Putamen (tissue), 1 donor: ENCODE results near the gene GAL3ST1.
A peak's percentile ranks its signal among the peaks of the same experiment; 100 is the strongest.
"Not testable (repeated sequence)": the region's sequence is repeated elsewhere in the genome, so short reads cannot be mapped to it uniquely, and the experiment has no call there.

Experiments used
- DNase-seq: peaks from one replicate; pipeline ENCODE4 v3.0.0-alpha.2; 2016; ENCODE audit warnings: low spot score

GAL3ST1 gene, protein sequence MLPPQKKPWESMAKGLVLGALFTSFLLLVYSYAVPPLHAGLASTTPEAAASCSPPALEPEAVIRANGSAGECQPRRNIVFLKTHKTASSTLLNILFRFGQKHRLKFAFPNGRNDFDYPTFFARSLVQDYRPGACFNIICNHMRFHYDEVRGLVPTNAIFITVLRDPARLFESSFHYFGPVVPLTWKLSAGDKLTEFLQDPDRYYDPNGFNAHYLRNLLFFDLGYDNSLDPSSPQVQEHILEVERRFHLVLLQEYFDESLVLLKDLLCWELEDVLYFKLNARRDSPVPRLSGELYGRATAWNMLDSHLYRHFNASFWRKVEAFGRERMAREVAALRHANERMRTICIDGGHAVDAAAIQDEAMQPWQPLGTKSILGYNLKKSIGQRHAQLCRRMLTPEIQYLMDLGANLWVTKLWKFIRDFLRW

DNA sequence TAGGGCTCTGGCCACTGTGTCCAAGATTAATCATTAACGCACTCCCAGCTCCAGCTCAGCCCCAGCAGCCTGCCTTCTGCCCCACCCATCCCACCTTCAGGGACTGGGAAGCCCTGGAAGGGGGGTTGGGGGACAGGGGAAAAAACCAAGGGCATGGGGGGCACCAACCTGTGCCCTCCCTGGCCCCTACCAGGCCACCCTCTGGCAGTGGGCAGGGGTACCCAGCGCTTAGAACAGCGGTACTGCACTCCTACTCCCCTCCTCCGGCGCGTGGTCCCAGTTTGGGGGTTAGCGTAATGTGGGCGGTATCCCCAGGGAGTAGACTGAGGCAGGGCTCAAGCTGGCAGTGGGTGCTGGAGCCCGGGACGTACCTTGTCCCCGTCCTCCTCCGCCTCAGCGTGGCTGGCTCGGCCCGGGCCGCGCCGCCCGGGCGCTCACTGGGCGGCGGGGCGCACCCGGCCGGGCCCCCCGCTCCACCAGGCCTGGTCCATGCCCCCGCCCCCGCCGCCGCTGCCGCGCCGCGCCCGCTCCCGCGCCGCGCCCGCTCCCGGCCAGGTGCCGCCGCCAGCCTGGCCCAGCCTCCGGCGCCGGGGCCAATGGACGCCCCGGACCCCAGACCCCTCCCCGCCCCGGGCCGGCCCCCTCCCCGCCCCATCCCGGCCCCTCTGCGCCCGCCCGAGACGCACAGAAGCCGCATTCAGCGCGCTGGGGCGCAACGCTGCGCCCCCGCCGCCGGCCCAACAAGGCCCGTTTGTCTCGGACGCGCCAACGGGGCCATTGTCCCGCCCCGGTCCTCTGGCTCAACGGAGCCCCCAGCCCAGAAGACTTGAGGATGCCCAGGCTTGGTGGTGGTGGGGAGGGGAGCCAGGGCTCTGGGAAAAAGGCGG is at the start of gene GAL3ST1:
GAL3ST1 (minus strand) TSS at position 571 of the 887 bp plus-strand sequence. CDS start 17,273 bp downstream, outside the sequence.
- DNase-seq, result peak; percentile 91

DNA sequence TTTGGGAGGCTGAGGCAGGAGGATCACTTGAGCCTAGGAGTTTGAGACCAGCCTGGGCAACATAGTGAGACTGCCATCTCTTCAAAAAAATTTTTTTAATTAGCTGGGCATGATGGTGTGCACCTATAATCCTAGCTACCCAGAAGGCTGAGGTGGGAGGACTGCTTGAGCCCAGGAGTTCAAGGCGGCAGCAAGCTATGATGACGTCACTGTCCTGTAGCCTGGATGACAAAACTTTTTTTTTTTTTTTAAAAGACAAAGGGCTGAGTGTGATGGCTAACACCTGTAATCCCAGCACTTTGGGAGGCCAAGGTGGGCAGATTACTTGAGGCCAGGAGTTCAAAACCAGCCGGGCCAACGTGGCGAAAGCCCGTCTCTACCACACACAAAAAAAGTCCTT is 45.4 kb upstream of the GAL3ST1 start:
- not testable (repeated sequence) for DNase-seq

DNA sequence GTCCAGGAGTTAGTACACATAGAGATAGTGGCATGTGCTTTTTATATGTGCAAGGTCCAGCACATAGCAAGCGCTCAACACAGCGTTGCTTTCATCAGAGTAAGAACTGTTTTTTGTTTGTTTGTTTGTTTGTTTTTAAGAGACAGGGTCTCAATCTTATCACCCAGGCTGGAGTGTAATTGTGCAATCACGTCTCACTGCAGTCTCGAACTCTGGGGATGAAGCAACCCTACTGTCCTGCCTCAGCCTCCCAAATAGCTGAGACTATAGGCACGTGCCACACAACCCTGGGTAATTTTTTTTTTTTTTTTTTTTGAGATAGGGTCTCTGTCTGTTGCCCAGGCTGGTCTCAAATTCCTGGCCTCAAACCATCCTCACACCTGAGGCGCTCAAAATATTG is 43.4 kb upstream of the GAL3ST1 start:
- DNase-seq, result no peak

DNA sequence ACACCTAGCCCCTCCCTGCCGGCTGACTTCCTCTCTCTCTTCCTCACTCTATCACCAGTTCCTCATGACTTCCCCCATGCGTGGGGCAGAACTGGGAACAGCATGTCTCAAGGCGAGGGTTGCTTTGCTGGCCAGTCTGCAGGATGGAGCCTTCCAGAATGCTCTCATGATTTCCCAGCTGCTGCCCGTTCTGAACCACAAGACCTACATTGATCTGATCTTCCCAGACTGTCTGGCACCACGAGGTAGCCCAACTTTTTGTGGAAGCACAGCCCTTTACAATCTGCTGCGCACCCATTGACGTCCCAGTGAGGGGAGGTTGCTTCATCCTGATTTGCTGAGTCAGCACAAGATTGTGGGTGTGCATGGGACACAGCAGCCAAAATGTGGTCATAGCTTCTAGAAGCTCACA is 41.1 kb upstream of the GAL3ST1 start:
- DNase-seq, result no peak

GRCh38 chr22:30614879-30615278 is 40.4 kb upstream of the GAL3ST1 start:
- no peak for DNase-seq

DNA sequence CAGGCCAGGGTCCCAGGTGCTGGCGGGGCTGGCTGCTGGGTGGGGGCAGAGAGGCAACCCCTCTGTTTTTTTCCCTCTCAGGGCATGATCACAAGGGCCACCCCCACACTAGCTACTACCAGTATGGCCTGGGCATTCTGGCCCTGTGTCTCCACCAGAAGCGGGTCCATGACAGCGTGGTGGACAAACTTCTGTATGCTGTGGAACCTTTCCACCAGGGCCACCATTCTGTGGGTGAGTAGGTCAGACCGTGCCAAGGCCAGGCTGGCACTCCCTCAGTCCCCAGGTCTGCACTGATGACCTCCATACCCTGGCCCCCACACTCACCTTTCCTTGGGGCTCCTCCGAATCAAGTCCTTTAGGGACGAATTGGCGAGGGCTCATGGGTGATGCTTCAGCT is 39.8 kb upstream of the GAL3ST1 start:
- no peak for DNase-seq

DNA sequence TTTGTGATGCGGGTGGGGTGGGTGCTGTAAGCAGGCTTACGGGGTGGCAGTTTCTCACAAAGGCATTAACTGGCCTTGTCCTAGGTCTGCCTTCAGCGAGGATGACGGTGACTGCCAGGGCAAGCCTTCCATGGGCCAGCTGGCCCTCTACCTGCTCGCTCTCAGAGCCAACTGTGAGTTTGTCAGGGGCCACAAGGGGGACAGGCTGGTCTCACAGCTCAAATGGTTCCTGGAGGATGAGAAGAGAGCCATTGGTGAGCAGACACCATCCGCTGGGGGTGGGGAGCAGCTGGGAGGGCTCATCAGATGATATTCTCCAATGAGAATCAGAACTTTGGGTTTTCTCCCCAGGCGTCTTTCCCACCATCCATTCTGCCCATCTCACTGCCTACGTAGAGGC is 38.3 kb upstream of the GAL3ST1 start:
- DNase-seq, result no peak

- DNase-seq, result no peak
These were observed 36.7 kb upstream of the GAL3ST1 start for GRCh38 chr22:30611197-30611596.

- DNase-seq, result no peak
These were observed 35.8 kb upstream of the GAL3ST1 start for GRCh38 chr22:30610299-30610698.

GRCh38 chr22:30609260-30610185 is 35.1 kb upstream of the GAL3ST1 start:
- DNase-seq, result no peak

- no peak for DNase-seq
These were observed 33.5 kb upstream of the GAL3ST1 start for GRCh38 chr22:30607939-30608338.

GRCh38 chr22:30607300-30607930 is 33.0 kb upstream of the GAL3ST1 start:
- no peak for DNase-seq

- peak; percentile 74 for DNase-seq
These were observed 32.2 kb upstream of the GAL3ST1 start, which contains the start of gene TCN2 for GRCh38 chr22:30606455-30607299. TCN2 (plus strand) TSS chr22:30607174; CDS start chr22:30607332, 158 bp downstream.

- no peak for DNase-seq
These were observed 31.1 kb upstream of the GAL3ST1 start for GRCh38 chr22:30605449-30606110.

- DNase-seq, result no peak
These were observed 30.3 kb upstream of the GAL3ST1 start for GRCh38 chr22:30604723-30605122.

DNA sequence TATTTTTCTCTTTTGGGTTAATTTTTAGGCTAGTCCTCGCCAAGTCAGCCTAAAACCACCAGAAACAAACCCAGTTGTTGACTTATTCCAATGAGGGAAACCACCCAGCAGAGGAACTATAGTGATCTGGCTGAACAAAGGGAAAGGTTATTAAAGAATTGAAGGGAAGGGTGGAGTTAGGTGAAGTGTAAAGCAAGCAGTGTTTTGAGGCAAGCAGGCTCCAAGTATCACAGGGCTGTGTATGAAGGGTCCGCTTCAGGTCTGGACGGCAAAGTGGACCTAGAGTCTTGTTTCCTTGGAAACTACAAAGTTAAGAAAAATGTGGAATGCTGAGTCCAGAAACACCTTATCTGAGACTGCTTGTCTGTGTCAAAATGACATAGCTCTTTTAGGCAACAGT is 29.3 kb upstream of the GAL3ST1 start:
- no peak for DNase-seq

DNA sequence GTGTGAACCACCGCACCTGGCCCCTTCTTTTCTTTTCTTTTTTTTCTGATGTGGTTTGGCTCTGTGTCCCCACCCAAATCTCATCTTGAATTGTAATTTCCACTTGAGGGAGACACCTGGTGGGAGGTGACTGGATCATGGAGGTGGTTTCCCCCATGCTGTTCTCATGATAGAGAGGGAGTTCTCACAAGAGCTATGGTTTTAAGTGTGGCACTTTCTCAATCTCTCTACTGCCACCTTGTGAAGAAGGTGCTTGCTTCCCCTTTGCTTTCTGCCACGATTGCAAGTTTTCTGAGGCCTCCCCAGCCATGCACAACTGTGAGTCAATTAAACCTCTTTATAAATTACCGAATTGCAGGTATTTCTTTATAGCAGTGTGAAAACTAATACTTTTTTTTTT is 27.6 kb upstream of the GAL3ST1 start:
- no peak for DNase-seq

- DNase-seq, result no peak
These were observed 27.0 kb upstream of the GAL3ST1 start for GRCh38 chr22:30601464-30601863.

DNA sequence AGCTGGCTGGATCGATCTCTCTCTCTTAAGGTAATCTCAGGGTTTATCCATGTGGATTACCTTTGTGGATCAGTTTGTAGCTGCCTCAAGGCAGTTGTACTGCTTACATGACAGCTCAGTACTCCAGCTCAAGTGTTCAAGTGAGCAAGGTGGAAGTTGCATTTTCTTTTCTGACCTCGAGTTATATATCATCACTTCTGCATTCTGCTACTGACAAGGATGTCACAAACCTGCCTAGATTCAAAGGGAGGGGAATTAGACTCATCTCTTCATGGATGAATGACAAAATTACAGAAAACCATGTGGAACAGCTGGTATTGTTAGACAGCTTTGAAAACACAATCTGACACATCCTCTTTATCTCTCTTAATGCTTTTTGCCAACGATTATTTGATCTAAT is 26.5 kb upstream of the GAL3ST1 start:
- no peak for DNase-seq

- DNase-seq, result no peak
These were observed 24.5 kb upstream of the GAL3ST1 start for GRCh38 chr22:30598986-30599385.
